ENCODE results near the gene LRRC45. TPM values are rescaled to one million over a fixed set of nuclear protein-coding genes. Genes with fewer than 3 reads are reported as not detected.

LRRC45 gene
- total RNA-seq, 4 donors from 2014 or later, result 15.3 to 33.0 (median 18.9) TPM

DNA sequence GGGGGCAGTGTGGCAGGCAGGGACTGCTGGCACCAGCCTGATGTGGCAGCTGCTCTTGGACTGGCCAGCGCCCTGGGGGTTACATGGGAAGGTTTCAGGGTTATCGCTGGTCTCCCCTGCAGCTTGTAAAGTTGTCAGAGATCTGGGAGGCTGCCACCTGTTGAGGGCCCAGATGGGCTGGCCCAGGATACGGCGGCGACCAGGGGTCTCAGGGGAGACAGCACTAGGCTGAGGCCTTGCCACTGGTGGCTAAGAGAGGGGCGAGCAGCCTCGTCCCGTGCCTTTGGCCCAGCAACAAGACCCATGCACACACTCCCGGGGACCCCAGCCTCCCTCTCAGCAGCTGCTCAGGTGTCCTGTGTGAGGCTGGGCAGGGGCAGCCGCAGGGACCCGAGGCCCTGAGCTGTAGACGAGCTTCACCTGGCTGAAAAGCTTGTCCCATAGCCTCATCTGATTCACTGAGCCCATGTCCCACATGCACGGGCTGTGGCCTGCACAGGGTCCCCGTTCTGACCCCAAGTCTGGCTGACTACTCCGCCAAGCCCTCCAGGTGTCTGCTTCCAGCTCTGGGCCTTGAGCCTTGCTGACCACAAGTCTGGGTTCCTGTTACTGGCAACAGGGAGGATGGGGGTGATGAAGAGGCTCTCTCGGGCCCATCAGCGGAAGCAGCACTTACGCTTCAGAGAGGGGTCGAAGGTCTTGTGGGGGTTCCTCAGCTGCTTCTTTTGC is 36.3 kb downstream of the LRRC45 start:
- H3K36me3 ChIP-seq, result peaks cover 55 to 71% of the 10 kb centered on the region in 2 donors
- TF ChIP-seq POLR2A (IDR thresholded peaks at IDR 0.05), result no peak
- TF ChIP-seq, protein P1, sequence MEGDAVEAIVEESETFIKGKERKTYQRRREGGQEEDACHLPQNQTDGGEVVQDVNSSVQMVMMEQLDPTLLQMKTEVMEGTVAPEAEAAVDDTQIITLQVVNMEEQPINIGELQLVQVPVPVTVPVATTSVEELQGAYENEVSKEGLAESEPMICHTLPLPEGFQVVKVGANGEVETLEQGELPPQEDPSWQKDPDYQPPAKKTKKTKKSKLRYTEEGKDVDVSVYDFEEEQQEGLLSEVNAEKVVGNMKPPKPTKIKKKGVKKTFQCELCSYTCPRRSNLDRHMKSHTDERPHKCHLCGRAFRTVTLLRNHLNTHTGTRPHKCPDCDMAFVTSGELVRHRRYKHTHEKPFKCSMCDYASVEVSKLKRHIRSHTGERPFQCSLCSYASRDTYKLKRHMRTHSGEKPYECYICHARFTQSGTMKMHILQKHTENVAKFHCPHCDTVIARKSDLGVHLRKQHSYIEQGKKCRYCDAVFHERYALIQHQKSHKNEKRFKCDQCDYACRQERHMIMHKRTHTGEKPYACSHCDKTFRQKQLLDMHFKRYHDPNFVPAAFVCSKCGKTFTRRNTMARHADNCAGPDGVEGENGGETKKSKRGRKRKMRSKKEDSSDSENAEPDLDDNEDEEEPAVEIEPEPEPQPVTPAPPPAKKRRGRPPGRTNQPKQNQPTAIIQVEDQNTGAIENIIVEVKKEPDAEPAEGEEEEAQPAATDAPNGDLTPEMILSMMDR (IDR thresholded peaks at IDR 0.05), result no peak
- H3K27ac ChIP-seq, result no peak overlapping the region
- no peaks in the 10 kb centered on the region for H3K27me3 ChIP-seq
- peaks cover 5 to 11% of the 10 kb centered on the region in 2 donors for H3K4me1 ChIP-seq
- H3K9me3 ChIP-seq, result no peaks in the 10 kb centered on the region
- no peak overlapping the region for H3K4me3 ChIP-seq (replicated peaks in 1 of 3)
- intact Hi-C loops (cut with DNase I), result no loop called here
- WGBS, 2 donors, result 87 to 100% methylated on average over 4 to 16 of the region's 19 CpGs
- DNase-seq, result no peak

DNA sequence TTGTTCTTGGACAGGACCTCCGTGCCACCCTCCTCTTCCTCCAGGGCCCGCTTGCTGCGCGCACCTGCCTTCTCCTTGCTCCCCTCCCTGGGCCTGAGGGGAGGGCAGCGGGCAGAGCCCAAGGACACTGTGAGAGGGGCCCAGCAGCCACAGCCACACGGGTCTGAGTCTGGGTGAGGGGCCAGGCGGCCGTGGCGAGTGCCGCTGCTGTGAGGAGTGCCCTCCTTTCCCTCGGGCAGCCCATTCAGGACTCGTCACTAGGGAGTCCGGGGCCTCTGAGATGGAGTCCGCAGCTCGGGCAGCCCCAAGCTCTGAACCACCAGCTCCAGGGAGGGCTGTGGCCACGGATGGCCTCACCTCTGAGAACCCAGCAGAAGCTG is 36.9 kb downstream of the LRRC45 start:
- no peak overlapping the region for H3K4me3 ChIP-seq (replicated peaks in 1 of 3)
- TF ChIP-seq, protein P1 (IDR thresholded peaks at IDR 0.05), result no peak
- TF ChIP-seq POLR2A (IDR thresholded peaks at IDR 0.05), result no peak
- intact Hi-C loops (cut with DNase I), result no loop called here
- no peak for DNase-seq
- H3K27me3 ChIP-seq, result no peaks in the 10 kb centered on the region
- WGBS, 2 donors, result 81 to 90% methylated on average over 6 to 14 of the region's 16 CpGs
- no peaks in the 10 kb centered on the region for H3K9me3 ChIP-seq
- no peak overlapping the region for H3K27ac ChIP-seq
- peaks cover 49 to 66% of the 10 kb centered on the region in 2 donors for H3K36me3 ChIP-seq
- H3K4me1 ChIP-seq, result peaks cover 10 to 17% of the 10 kb centered on the region in 2 donors

DNA sequence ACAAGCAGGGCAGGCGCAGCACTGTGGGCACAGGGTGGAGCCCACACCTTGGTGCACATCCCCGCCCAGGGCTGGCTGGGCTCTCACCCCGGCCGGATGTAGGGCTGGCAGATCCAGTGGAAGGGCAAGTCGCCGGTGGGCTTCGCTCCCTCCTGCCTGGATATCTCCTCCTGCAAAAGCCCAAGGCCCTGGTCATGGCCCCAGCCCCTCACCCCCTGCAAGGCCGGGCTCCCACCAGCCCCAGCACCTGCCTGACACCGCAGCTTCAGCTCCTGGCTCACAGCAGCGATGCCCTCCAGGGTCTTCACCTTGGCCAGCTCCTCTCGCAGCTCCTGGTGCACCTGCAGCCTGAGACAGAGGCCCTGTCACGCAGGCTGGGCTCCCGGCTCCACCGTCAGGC is 37.5 kb downstream of the LRRC45 start:
- no peak for DNase-seq
- H3K4me3 ChIP-seq (replicated peaks in 1 of 3), result no peak overlapping the region
- intact Hi-C loops (cut with DNase I), result no loop called here
- 87 to 93% methylated on average over 7 to 14 of the region's 14 CpGs for whole genome bisulfite sequencing, 2 donors
- no peaks in the 10 kb centered on the region for H3K27me3 ChIP-seq
- TF ChIP-seq POLR2A (IDR thresholded peaks at IDR 0.05), result no peak
- peaks cover 43 to 60% of the 10 kb centered on the region in 2 donors for H3K36me3 ChIP-seq
- H3K4me1 ChIP-seq, result peaks cover 13 to 18% of the 10 kb centered on the region in 2 donors
- no peaks in the 10 kb centered on the region for H3K9me3 ChIP-seq
- H3K27ac ChIP-seq, result no peak overlapping the region

DNA sequence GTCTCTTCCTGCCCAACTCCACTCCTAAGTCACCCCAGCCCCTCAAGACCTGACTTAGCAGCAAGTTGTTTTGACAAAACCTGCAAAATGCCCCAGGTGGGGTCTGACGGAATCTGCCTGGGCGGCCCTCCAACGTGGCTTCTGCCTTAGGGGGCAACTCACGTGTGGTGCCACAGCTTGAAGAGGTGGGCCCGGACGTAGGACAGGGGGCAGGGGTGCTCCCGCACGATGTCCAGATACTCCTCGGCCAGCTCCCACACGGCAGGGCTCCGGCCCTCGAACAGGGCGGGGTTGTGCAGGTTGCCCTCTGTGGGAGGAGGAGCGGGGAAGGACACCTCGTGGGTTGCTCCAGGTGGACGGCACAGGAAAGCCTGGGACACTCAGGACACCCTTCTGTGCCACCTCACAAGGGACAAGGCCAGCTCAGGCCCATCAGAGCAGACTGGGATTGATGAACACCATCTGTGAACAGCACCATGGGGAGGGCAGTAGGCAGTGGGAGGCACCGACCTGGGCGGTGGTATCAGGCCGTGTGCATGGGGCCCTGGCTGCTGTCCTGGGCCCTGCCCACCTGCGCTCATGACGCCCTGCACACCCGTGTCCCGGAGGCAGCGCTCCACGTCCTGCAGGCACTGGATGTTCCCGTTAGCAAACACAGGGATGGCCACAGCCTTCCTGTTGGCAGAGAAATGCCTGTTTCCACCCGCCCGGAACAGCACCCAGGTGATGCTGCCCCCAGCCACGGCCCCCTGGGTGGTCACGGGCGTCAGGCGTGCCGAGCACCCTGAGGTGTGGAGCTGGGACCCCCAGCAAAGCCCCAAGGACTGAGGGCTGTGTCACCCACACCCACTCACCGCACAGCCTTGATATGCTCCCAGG is 38.2 kb downstream of the LRRC45 start:
- DNase-seq, result no peak
- H3K4me1 ChIP-seq, result peaks cover 19 to 24% of the 10 kb centered on the region in 2 donors
- intact Hi-C loops (cut with DNase I), result no loop called here
- H3K9me3 ChIP-seq, result no peaks in the 10 kb centered on the region
- H3K36me3 ChIP-seq, result peaks cover 36 to 53% of the 10 kb centered on the region in 2 donors
- H3K27ac ChIP-seq, result no peak overlapping the region
- TF ChIP-seq POLR2A (IDR thresholded peaks at IDR 0.05), result no peak
- TF ChIP-seq, protein P1 (IDR thresholded peaks at IDR 0.05), result no peak
- H3K27me3 ChIP-seq, result no peaks in the 10 kb centered on the region
- H3K4me3 ChIP-seq (replicated peaks in 1 of 3), result no peak overlapping the region
- 93 to 94% methylated on average over 19 to 25 of the region's 34 CpGs for WGBS, 2 donors

DNA sequence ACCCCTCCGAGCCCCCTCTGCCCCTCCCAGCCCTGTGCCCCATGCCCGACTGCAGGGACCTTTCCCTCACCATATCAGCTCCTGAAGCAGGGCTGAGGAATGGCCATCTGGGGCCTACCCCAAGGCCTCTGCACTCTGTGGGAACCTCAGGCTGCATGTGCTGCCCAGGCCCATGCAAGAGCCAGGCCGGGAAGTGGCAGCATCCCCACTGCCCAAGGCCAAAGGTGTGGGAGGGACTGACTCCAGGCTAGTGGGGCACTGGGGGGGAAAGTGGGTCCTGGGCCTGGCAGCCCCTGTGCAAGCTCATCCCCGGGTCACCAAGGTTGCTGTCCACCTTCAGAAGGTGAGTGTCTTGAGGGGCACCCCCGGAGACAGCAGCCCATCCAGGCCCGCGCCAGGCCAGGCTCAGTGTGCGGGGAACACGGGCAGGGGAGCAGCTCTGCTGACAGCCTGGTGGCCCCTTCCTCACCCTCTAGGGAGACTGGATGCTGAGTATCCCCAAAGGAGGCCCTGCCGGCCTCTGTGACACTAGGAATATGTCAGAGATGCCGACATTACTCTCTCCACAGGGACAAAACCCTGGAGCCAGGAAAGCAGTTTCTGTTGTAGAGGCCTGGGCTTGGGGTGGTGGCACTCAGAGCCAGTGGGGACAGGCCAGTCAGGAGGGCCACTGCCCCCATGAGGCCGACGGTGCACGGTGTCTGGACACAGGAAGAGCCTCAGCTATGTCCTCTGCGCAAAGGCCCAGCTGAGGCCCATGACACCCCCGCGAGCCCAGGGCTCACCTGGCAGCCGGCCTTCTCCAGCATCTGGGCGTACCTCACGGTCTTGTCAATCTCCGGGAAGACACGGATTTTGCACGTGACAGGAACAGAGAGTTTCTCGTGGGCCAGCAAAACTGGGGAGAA is 39.2 kb downstream of the LRRC45 start:
- intact Hi-C loops (cut with DNase I), result no loop called here
- H3K4me1 ChIP-seq, result peaks cover 20 to 28% of the 10 kb centered on the region in 2 donors
- no peak overlapping the region for H3K4me3 ChIP-seq (replicated peaks in 1 of 3)
- TF ChIP-seq, protein P1 (IDR thresholded peaks at IDR 0.05), result no peak
- TF ChIP-seq POLR2A (IDR thresholded peaks at IDR 0.05), result no peak
- no peaks in the 10 kb centered on the region for H3K9me3 ChIP-seq
- no peak overlapping the region for H3K27ac ChIP-seq
- peaks cover 26 to 45% of the 10 kb centered on the region in 2 donors for H3K36me3 ChIP-seq
- no peak for DNase-seq
- no peaks in the 10 kb centered on the region for H3K27me3 ChIP-seq
- 89 to 92% methylated on average over 11 to 13 of the region's 24 CpGs for WGBS, 2 donors
